H1 (cell line): ENCODE measurements around the gene ELMO2. TPM values are rescaled to one million over a fixed set of nuclear protein-coding genes. Genes with fewer than 3 reads are reported as not detected.
A peak's percentile ranks its signal among the peaks of the same experiment; 100 is the strongest.

Source experiments
- CTCF ChIA-PET: fragments of 300-600 bp; sonication (Branson Sonifier 250); formaldehyde crosslinking; loops from one replicate; lab custom pipeline; 2021; ENCODE audit not compliant: partially characterized antibody; lab: Charles Lee
- POLR2A ChIA-PET: fragments of 300-600 bp; sonication (Branson Sonifier 250); formaldehyde crosslinking; loops from one replicate; lab custom pipeline; 2021; ENCODE audit warnings: inconsistent platforms; ENCODE audit not compliant: partially characterized antibody; lab: Charles Lee
- DNase-seq, 2 experiments: peaks; one replicate each; pipeline versions ENCODE4 v3.0.0 to v3.0.0-alpha.2; 2010 to 2022; ENCODE audit warnings: low spot score in 2 of 2, low read depth in 1 of 2, mixed read lengths in 1 of 2
- FAIRE-seq: peaks from 2 replicates; lab custom pipeline; 2011; peaks lifted over from hg19 to GRCh38; lab: Jason Lieb, UNC
- H2AFZ ChIP-seq: 2 replicates; pipeline ENCODE4 v1.8.1; 2012; ENCODE audit warnings: low read length, inconsistent platforms
- H2AK5ac ChIP-seq: 2 replicates; pipeline ENCODE4 v1.6.1; 2013; ENCODE audit warnings: low read depth, low read length
- H2BK120ac ChIP-seq: replicated peaks from 2 replicates; pipeline ENCODE3; 2013; ENCODE audit warnings: low read depth, low read length, inconsistent platforms
- H2BK12ac ChIP-seq: 2 replicates; pipeline ENCODE4 v1.6.1; 2013; ENCODE audit warnings: low read depth, low read length
- H2BK15ac ChIP-seq: 2 replicates; pipeline ENCODE4 v1.6.1; 2013; ENCODE audit warnings: low read length
- H2BK20ac ChIP-seq: 2 replicates; pipeline ENCODE4 v1.6.1; 2013; ENCODE audit warnings: low read length
- H2BK5ac ChIP-seq: 2 replicates; pipeline ENCODE4 v1.6.1; 2013; ENCODE audit warnings: low read depth, low read length
- H3K14ac ChIP-seq: 2 replicates; pipeline ENCODE4 v1.6.1; 2013; ENCODE audit warnings: inconsistent platforms; ENCODE audit not compliant: insufficient read length
- H3K18ac ChIP-seq: 2 replicates; pipeline ENCODE4 v1.6.1; 2013; ENCODE audit warnings: low read length; ENCODE audit errors: extremely low read depth
- H3K23ac ChIP-seq: 2 replicates; pipeline ENCODE4 v1.6.1; 2013; ENCODE audit warnings: inconsistent platforms; ENCODE audit not compliant: insufficient read length
- H3K23me2 ChIP-seq: 2 replicates; pipeline ENCODE4 v1.6.1; 2013; ENCODE audit warnings: low read depth, low read length
- H3K27ac ChIP-seq: 2 replicates; pipeline ENCODE4 v1.6.1; 2011; ENCODE audit warnings: low read depth, low read length, inconsistent platforms
- H3K27me3 ChIP-seq, 4 experiments: replicated peaks in 1 of 4; 1 replicate in 1 of 4; 2 replicates in 3 of 4; pipeline versions ENCODE4 v1.6.1 to v1.8.1; 2011 to 2013; ENCODE audit warnings: low read length in 3 of 4, mild to moderate bottlenecking in 3 of 4, inconsistent platforms in 2 of 4, mixed read lengths in 2 of 4, moderate library complexity in 1 of 4; ENCODE audit not compliant: control insufficient read depth in 3 of 4, insufficient read depth in 3 of 4; ENCODE audit errors: extremely low read depth in 1 of 4
- H3K36me3 ChIP-seq, 4 experiments: 2 replicates each; pipeline versions ENCODE4 v1.6.1 to v1.8.1; 2011 to 2013; ENCODE audit warnings: mild to moderate bottlenecking in 4 of 4, low read length in 3 of 4, moderate library complexity in 2 of 4, control low read depth in 1 of 4, inconsistent platforms in 1 of 4; ENCODE audit not compliant: insufficient read depth in 4 of 4, control insufficient read depth in 2 of 4
- H3K4ac ChIP-seq: replicated peaks from 2 replicates; pipeline ENCODE3; 2013; ENCODE audit warnings: low read length, low read depth, mixed read lengths, inconsistent platforms; ENCODE audit not compliant: insufficient read length
- H3K4me1 ChIP-seq, 4 experiments: replicated peaks in 1 of 4; 1 replicate in 1 of 4; 2 replicates in 3 of 4; pipeline versions ENCODE4 v1.6.1 to v1.8.1; 2011 to 2013; ENCODE audit warnings: low read length in 3 of 4, inconsistent platforms in 2 of 4, mixed read lengths in 1 of 4; ENCODE audit not compliant: insufficient read depth in 4 of 4, control insufficient read depth in 3 of 4
- H3K4me2 ChIP-seq, 2 experiments: 2 replicates each; pipeline versions ENCODE4 v1.6.1 to v1.8.1; 2011 to 2013; ENCODE audit warnings: low read depth in 2 of 2, low read length in 2 of 2, control low read depth in 1 of 2, inconsistent platforms in 1 of 2, mild to moderate bottlenecking in 1 of 2; ENCODE audit not compliant: insufficient read depth in 1 of 2
- H3K4me3 ChIP-seq, 4 experiments: fragments of 200-600, 300-600 bp in 1 of 4; sonication (generic), shearing (Covaris generic), sonication (Bioruptor Twin) in 1 of 4; 2 replicates each; pipeline versions ENCODE4 v1.5.1 to v1.8.1; 2011 to 2016; ENCODE audit warnings: low read length in 4 of 4, low read depth in 3 of 4, control low read depth in 2 of 4, inconsistent platforms in 2 of 4, mild to moderate bottlenecking in 2 of 4, mixed read lengths in 1 of 4, moderate library complexity in 1 of 4; ENCODE audit not compliant: insufficient read depth in 2 of 4; ENCODE audit errors: extremely low read depth in 1 of 4
- H3K56ac ChIP-seq: replicated peaks from 2 replicates; pipeline ENCODE3; 2013; ENCODE audit warnings: low read depth, mild to moderate bottlenecking, mixed read lengths, low read length, inconsistent platforms; ENCODE audit not compliant: insufficient read length
- H3K79me1 ChIP-seq: 2 replicates; pipeline ENCODE4 v1.6.1; 2013; ENCODE audit warnings: low read depth, low read length, control low read depth
- H3K79me2 ChIP-seq, 2 experiments: 2 replicates each; pipeline versions ENCODE4 v1.6.1 to v1.8.1; 2012 to 2013; ENCODE audit warnings: low read length in 2 of 2, mild to moderate bottlenecking in 2 of 2, inconsistent platforms in 1 of 2; ENCODE audit not compliant: insufficient read depth in 2 of 2, control insufficient read depth in 1 of 2
- H3K9ac ChIP-seq, 4 experiments: replicated peaks in 1 of 4; 1 replicate in 1 of 4; 2 replicates in 3 of 4; pipeline versions ENCODE4 v1.6.1 to v1.8.1; 2011 to 2013; ENCODE audit warnings: low read depth in 3 of 4, low read length in 3 of 4, control low read depth in 2 of 4, mild to moderate bottlenecking in 2 of 4, moderate library complexity in 2 of 4, inconsistent platforms in 1 of 4; ENCODE audit errors: extremely low read depth in 1 of 4
- H3K9me3 ChIP-seq, 2 experiments: 2 replicates each; pipeline versions ENCODE4 v1.6.1 to v1.8.1; 2012 to 2013; ENCODE audit warnings: mild to moderate bottlenecking in 2 of 2, moderate library complexity in 2 of 2, control low read depth in 1 of 2, inconsistent platforms in 1 of 2, low read depth in 1 of 2, low read length in 1 of 2, mixed read lengths in 1 of 2; ENCODE audit not compliant: insufficient read depth in 2 of 2
- H4K20me1 ChIP-seq, 2 experiments: replicated peaks in 1 of 2; 2 replicates each; pipeline versions ENCODE3 to v1.8.1; 2011 to 2013; ENCODE audit warnings: inconsistent platforms in 2 of 2, low read length in 2 of 2, mild to moderate bottlenecking in 1 of 2; ENCODE audit not compliant: insufficient read depth in 2 of 2, control insufficient read depth in 1 of 2
- H4K5ac ChIP-seq: 2 replicates; pipeline ENCODE4 v1.6.1; 2013; ENCODE audit warnings: low read length, low read depth, mixed read lengths, inconsistent platforms; ENCODE audit not compliant: insufficient read length
- H4K8ac ChIP-seq: 2 replicates; pipeline ENCODE4 v1.8.0; 2013; ENCODE audit warnings: mild to moderate bottlenecking, moderate library complexity, low read length, inconsistent platforms; ENCODE audit not compliant: insufficient read depth; ENCODE audit errors: extremely low read depth
- H4K91ac ChIP-seq: replicated peaks from 2 replicates; pipeline ENCODE3; 2013; ENCODE audit warnings: low read length, mixed read lengths, inconsistent platforms; ENCODE audit not compliant: insufficient read length
- BCL11A ChIP-seq, 2 experiments: IDR thresholded peaks; one replicate each; pipeline ENCODE4 v1.6.1; 2011; ENCODE audit warnings: low read depth in 2 of 2, low read length in 2 of 2, mild to moderate bottlenecking in 2 of 2
- CHD1 ChIP-seq: IDR thresholded peaks from 2 replicates; pipeline ENCODE4 v1.6.1; 2012; ENCODE audit warnings: low read depth, low read length, improper control_type of control experiment
- EGR1 ChIP-seq: IDR thresholded peaks from 2 replicates; pipeline ENCODE4 v1.6.1; 2011; ENCODE audit warnings: low read depth, low read length, borderline replicate concordance
- MAFK ChIP-seq: IDR thresholded peaks from 2 replicates; pipeline ENCODE4 v1.6.1; 2012; ENCODE audit warnings: low read depth, mild to moderate bottlenecking, improper control_type of control experiment, low read length
- NANOG ChIP-seq: IDR thresholded peaks from 2 replicates; pipeline ENCODE4 v1.6.1; 2011; ENCODE audit warnings: low read length, low read depth, mild to moderate bottlenecking, inconsistent platforms; ENCODE audit not compliant: insufficient read depth, poor library complexity, severe bottlenecking
- POLR2A ChIP-seq, 2 experiments: IDR thresholded peaks; 1 replicate in 1 of 2; 2 replicates in 1 of 2; pipeline ENCODE4 v1.6.1; 2011; ENCODE audit warnings: low read depth in 2 of 2, low read length in 2 of 2, mild to moderate bottlenecking in 2 of 2; ENCODE audit errors: control extremely low read depth in 1 of 2
- SIX5 ChIP-seq: IDR thresholded peaks from 2 replicates; pipeline ENCODE4 v1.6.1; 2011; ENCODE audit warnings: mild to moderate bottlenecking, low read depth, low read length
- SP1 ChIP-seq: IDR thresholded peaks from 2 replicates; pipeline ENCODE4 v1.6.1; 2011; ENCODE audit warnings: low read depth, low read length
- SUZ12 ChIP-seq: fragments of 200-600 bp; sonication (generic); IDR thresholded peaks from 2 replicates; pipeline ENCODE4 v1.6.1; 2012; ENCODE audit warnings: mild to moderate bottlenecking, inconsistent platforms, low read length, moderate library complexity, mixed read lengths
- TAF7 ChIP-seq: optimal IDR thresholded peaks from 2 replicates; pipeline ENCODE3; 2011; ENCODE audit warnings: low read depth, mild to moderate bottlenecking, inconsistent platforms, low read length, moderate library complexity, borderline replicate concordance
- TEAD4 ChIP-seq: IDR thresholded peaks from 2 replicates; pipeline ENCODE4 v1.6.1; 2012; ENCODE audit warnings: low read depth, low read length, inconsistent platforms, mixed read lengths
- WGBS, 2 experiments: shearing (Covaris generic) in 1 of 2; methylation state at CpG; one replicate each; pipeline versions ENCODE4 v1.1.6 to v1.1.7; 2013 to 2015; ENCODE audit warnings: low lambda C conversion rate in 2 of 2, mixed read lengths in 2 of 2, inconsistent platforms in 1 of 2, low coverage in 1 of 2, missing lambda C conversion rate in 1 of 2; ENCODE audit not compliant: insufficient replicate concordance in 2 of 2, insufficient coverage in 1 of 2, insufficient read length in 1 of 2; ENCODE audit errors: extremely low coverage in 1 of 2, missing lambda C conversion rate in 1 of 2; 5-methylcytosine and 5-hydroxymethylcytosine counted together
- polyA plus RNA-seq, 7 experiments: library from polyadenylated mRNA; depleted of rRNA in 3 of 7; stranded (reverse) in 5 of 7; unstranded in 2 of 7; fragments of >200 nt in 5 of 7; fragments of 200-250 nt in 2 of 7; gene quantifications; 1 replicate in 5 of 7; 2 replicates in 1 of 7; 4 replicates in 1 of 7; pipeline versions ENCODE4 v1.2.1 to v1.2.3, GENCODE V29; 2011 to 2013; ENCODE audit warnings: missing spikeins in 2 of 7, mixed read lengths in 2 of 7
- total RNA-seq: library from RNA; stranded (reverse); fragmentation: NEBNext Ultra II Directional; extraction: Animal tissue kit (Norgen Biotek cat#: 25700); gene quantifications from 2 replicates; pipeline ENCODE4 v1.2.1, GENCODE V29; 2021
- TF ChIP-seq, protein P1 (sequence below): IDR thresholded peaks from 2 replicates; pipeline ENCODE4 v1.6.1; 2011; ENCODE audit warnings: low read length, improper control_type of control experiment
- TF ChIP-seq, protein P2 (sequence below): IDR thresholded peaks from 2 replicates; pipeline ENCODE4 v1.6.1; 2011; ENCODE audit warnings: low read depth, mild to moderate bottlenecking, low read length; ENCODE audit not compliant: insufficient read depth

ELMO2 gene
- total and polyA plus RNA-seq, 2 of the 8 experiments (the other 6 are each of a cell fraction or from before 2014, with no cell fraction given) = 34.3 to 39.7 TPM

DNA sequence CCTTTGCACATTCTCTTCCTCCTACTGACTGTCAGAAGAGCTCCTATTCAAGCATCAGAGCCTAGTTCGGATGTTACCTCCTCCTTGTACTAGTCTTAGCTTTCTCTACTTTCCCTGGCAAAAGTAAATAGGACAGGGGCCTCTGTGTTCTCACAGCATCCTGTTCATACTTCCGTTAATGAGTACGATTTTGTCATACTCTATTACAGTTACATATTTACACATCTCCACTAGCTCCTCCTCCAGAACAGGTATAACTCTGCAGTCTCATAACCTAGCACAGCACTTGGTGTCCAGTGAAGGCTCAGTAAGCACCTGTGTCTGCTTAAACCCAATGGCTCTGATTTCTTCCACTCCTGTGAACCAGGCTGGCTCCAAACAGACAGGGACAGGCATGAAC lies 7.0 kb downstream of the ELMO2 start:
- Histone ChIP-seq H3K4ac (no peak overlapping the region), H3K36me3 (peaks cover 0 to 9% (median 2%) of the 10 kb centered on the region in 4 experiments; a peak in 4 of 8 replicates), H3K4me1 (peaks cover 0 to 6% (median 2%) of the 10 kb centered on the region in 4 experiments; a peak in 2 of 7 replicates), H3K4me3 (no peak overlapping the region), H2AFZ (no peak overlapping the region), H3K27me3 (no peaks in the 10 kb centered on the region), H4K20me1 (peaks cover 2 to 10% of the 10 kb centered on the region in 2 experiments), H2BK20ac (no peak overlapping the region), H2BK5ac (peak overlapping the region; percentile 27; the same call in 1 of the 2 replicates), H2BK120ac (no peak overlapping the region), H3K23ac (no peak overlapping the region), H3K23me2 (no peaks in the 10 kb centered on the region), H3K18ac (no peak overlapping the region), H3K79me2 (peaks cover 2 to 54% of the 10 kb centered on the region in 2 experiments; a peak in 3 of 4 replicates), H3K27ac (no peak overlapping the region), H2BK12ac (no peak overlapping the region), H4K91ac (no peak overlapping the region), H3K56ac (no peak overlapping the region), H3K14ac (no peak overlapping the region), H3K79me1 (peaks cover 17% of the 10 kb centered on the region), H2BK15ac (no peak overlapping the region), H3K9ac (no peak overlapping the region), H2AK5ac (no peak overlapping the region), H4K5ac (no peak overlapping the region), H3K4me2 (no peak overlapping the region), H3K9me3 (no peaks in the 10 kb centered on the region), H4K8ac (no peak overlapping the region)
- FAIRE-seq (no peak), DNase-seq (no peak)
- CTCF ChIA-PET = interaction anchor here (0.6 to 1.3 kb wide), 5 partner anchors 9 to 415 kb away, joined by 3 to 4 read pairs (median 3); no protein-coding TSS in a partner anchor
- POLR2A ChIA-PET = interaction anchor here (2.4 kb wide), 1 partner anchor 35 kb away, joined by 7 read pairs; no protein-coding TSS in a partner anchor
- WGBS, 2 experiments = 88% methylated on average over 3 of the region's 3 CpGs; no CpG with 5 or more reads in 1 of the 2 experiments
- TF ChIP-seq SIX5 (no peak), POLR2A (IDR thresholded peaks at IDR 0.05; ENCODE audit: control extremely low read depth in 1 of 2, low read depth in 2 of 2, low read length in 2 of 2) (no peak), MAFK (no peak), NANOG (no peak), TAF7 (no peak), BCL11A (IDR thresholded peaks at IDR 0.05; ENCODE audit: low read depth in 2 of 2, low read length in 2 of 2) (no peak), EGR1 (no peak), CHD1 (no peak), SUZ12 (no peak), TEAD4 (no peak), SP1 (no peak)
- TF ChIP-seq, protein P1, sequence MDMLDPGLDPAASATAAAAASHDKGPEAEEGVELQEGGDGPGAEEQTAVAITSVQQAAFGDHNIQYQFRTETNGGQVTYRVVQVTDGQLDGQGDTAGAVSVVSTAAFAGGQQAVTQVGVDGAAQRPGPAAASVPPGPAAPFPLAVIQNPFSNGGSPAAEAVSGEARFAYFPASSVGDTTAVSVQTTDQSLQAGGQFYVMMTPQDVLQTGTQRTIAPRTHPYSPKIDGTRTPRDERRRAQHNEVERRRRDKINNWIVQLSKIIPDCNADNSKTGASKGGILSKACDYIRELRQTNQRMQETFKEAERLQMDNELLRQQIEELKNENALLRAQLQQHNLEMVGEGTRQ = no peak
- TF ChIP-seq, protein P2, sequence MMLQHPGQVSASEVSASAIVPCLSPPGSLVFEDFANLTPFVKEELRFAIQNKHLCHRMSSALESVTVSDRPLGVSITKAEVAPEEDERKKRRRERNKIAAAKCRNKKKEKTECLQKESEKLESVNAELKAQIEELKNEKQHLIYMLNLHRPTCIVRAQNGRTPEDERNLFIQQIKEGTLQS = no peak
